GM20431 (cell line): ENCODE measurements around the gene HDAC4.
"Not testable (repeated sequence)": the region's sequence is repeated elsewhere in the genome, so short reads cannot be mapped to it uniquely, and the experiment has no call there.

Source experiments
- in situ Hi-C: fragments of 300-500 bp; cut with MseI, MboI; formaldehyde crosslinking; loops from one replicate; pipeline ENCODE4 v1.15.0; 2020; ENCODE audit warnings: low sequenced_read_pairs; ENCODE audit not compliant: unreplicated experiment

The HDAC4 gene

DNA sequence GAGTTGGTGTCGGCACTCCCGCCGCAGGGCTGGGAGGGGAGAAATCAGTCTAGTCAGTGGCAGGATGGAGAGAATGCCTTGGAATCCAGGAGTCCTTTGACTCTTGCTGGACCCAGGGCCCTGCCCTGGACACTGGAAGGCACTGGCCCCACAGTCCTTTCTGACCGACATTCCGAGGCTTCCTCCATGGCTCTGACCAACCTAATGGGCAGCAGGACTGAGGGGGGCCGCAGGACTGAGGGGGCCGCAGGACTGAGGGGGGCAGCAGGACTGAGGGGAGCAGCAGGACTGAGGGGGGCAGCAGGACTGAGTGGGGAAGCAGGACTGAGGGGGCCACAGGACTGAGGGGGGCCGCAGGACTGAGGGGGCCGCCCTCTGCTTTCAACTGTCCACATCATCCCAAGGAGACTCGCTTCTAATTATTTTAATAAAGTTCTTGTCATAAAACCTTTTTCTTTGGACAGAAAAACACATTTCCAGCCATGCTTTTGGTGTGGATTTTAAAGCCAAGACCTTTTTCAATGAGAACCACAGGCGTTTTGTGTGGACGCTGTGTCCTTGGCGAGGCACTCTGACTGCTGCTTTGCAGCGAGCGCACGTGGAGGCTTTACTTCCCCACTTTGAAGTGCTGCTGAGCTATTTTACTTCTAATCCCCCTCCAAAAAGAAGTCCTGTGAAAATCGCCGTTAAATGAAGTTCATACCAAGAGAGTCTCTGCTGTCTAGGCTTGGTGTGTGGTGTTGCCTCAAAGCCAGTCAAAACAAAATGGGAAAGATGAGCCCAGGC is 326.9 kb downstream of the HDAC4 start:
- in situ Hi-C loops, result no loop called here

GRCh38 chr2:239073270-239073669 is 327.6 kb downstream of the HDAC4 start:
- in situ Hi-C loops, result no loop called here

GRCh38 chr2:239072786-239073185 is 328.0 kb downstream of the HDAC4 start:
- in situ Hi-C loops, result no loop called here

DNA sequence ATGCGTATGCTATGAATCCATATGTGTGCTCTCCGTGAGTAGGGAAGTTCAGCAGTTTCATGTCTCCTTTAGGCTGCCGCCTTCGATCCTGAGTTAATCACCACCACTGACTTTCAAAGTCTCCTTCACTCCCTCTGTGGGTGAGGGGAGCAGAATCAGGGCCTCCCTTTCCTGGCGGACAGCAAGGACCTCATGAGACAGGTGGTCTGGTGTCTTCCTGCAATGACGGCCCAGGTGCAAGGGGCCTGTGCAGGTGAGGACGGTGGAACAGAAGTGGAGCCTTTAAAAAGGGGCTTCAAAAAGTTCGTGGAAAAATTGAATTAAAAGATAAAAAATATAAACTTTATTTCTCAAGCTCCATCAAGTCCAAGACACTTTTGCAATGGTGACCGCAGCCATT is 330.4 kb downstream of the HDAC4 start:
- in situ Hi-C loops, result no loop called here

GRCh38 chr2:239069362-239070333 is 331.2 kb downstream of the HDAC4 start:
- in situ Hi-C loops, result not testable (repeated sequence)

- in situ Hi-C loops, result no loop called here
These were observed 332.4 kb downstream of the HDAC4 start for GRCh38 chr2:239068411-239068810.

DNA sequence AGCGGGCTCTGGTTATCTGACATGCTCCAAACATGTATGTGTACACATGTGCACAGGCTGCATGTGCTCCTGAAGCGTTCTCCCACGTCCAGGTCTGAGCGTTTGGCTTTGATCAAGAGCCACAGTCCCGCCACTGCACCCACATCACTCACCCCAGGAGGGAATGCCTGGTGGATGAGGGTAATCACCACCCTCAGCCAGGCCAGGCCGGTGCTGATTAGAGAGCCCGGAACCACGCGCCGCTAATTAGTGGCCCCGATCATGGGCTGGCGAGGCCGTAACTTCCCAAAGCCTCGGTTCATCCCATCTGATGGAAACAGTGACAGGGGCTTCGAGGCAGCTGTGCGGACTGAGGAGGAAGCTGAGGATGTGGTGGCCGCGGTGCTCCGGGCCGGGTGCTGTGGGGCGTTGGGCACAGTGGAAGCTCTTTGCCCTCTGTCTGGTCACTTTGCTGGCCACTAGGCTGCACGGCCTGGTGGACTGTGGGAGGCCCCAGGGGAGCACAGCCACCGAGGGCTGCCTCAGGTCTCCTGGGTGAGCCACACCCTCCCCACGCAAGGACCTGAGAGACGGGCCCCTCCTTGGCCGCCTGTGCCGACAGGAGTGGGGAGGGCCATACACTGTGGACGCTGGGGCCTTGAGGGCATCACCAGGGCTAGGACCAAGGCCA is 333.5 kb downstream of the HDAC4 start:
- in situ Hi-C loops, result no loop called here

DNA sequence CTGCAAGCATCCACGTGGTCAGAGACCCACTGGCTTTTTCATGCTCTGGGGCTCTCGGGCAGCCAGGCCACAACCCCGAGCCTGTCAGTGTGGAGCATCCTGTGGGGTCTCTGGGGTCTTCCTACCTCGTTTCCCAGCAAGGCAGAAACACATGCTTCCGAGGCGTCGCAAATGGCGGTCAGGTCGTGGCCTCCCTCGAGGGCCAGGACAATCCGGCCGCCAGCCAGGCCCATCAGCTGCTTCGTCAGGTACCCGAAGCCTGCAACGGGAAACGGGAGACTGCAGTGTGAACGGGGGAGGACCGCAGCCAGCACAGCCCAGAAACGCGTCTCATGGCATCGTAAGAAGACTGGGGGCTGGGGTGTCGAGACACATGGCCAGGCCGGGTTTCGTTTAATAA is 334.2 kb downstream of the HDAC4 start:
- in situ Hi-C loops, result no loop called here

DNA sequence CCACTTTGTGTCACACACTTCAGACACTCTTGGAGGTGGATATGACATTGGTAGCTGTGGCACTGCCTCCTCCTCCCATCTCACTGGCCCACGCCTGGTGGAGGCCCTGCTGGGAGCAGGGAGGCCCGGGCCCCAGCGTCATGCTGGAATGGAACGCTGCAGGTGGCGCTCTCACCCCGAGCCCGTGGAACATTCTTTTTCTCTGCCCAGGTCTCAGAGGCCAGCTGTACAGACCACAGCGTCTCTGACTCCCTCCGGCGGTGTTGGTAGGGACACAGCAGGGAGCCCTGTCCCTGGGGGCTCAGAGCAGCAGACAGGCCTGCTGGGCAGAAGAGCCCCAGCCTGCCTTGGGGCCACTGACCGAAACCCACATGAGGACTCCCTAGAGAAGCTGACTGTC is 334.9 kb downstream of the HDAC4 start:
- in situ Hi-C loops, result no loop called here

- in situ Hi-C loops, result no loop called here
These were observed 335.3 kb downstream of the HDAC4 start for GRCh38 chr2:239065537-239065936.

GRCh38 chr2:239064891-239065290 is 335.9 kb downstream of the HDAC4 start:
- in situ Hi-C loops, result no loop called here

DNA sequence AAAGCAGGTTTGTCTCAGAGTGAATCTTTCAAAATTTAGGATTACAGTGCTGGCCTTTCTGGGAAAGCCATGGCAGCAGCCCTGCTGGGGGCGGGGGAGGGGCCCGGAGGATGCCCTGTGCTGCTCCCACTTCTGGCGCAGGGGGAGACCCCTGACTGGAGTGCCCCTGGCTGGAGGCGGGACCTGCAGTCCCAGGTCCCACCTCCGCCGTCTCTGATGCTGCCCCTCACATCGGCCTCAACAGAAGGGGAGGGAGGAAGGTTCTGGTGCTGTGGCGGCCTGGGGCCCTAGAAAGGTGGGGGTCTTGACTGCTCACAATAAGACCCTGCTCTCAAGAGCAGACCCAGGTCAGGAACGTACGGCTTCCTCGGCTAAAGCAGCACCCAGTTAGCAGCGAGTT is 336.6 kb downstream of the HDAC4 start:
- in situ Hi-C loops, result no loop called here

- in situ Hi-C loops, result no loop called here
These were observed 338.1 kb downstream of the HDAC4 start for GRCh38 chr2:239062743-239063142.

- in situ Hi-C loops, result no loop called here
These were observed 338.8 kb downstream of the HDAC4 start for GRCh38 chr2:239061824-239062570.

DNA sequence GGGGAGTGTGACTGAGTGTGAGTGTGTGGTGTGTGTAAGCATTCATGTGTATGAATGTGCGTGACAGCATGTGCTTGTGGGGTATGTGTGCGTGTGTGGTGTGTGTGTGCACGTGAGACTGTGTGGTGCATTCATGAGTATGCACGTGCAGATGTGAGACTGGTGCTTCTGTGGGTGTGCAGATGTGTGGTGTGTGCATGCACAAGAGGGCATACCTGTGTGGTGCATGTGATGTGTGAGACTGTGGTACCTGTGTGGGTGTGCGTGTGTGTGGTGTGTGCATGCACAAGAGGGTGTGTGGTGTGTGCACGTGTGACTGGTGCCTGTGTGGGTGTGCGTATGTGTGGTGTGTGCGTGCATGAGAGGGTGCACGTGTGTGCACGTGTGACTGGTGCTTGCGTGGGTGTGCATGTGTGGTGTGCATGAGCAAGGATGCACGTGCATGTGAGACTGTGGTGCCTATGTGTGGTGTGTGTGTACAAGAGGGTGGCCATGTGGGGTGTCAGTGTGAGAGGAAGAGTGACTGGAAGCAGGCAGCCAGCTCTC is 339.6 kb downstream of the HDAC4 start:
- in situ Hi-C loops, result no loop called here

GRCh38 chr2:239060676-239061075 is 340.1 kb downstream of the HDAC4 start:
- in situ Hi-C loops, result no loop called here

DNA sequence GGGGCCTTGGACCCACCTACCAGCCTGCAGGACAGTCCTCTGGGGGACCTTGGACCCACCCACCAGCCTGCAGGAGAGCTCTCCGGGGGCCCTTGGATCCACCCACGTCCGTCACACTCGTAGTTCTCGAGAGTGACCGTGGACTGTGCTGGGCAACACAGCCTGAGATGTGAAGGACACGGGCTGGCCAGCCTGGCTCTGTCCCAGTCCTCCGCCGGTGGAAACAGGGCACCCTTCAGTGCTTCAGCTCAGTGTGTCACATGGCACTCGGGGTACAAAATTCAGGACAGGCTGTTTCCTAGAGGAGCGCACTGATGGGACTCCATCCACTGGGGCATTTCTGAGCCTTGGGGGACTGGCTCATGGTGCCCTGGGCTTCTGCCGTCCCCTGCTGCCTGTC is 341.0 kb downstream of the HDAC4 start:
- in situ Hi-C loops, result no loop called here

GRCh38 chr2:239058766-239059165 is 342.1 kb downstream of the HDAC4 start:
- in situ Hi-C loops, result no loop called here

DNA sequence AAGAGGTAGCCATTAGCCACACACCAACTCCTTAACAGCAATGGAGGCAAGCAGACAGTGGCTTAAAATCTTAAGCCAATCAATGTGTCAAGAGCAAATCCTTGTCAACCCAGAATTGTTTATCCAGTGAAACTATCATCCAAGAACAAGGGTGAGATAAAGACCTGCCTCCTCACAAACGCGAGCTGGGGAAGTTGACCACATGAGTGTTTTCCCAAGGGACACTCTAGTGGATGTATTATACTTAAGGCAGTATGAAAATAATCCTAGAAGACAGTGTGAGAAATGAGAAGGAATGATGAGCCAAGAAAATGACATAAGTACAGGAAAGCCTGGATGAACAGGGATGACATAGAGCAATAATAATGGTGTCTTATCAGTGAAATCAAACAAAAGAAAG is 343.3 kb downstream of the HDAC4 start:
- in situ Hi-C loops, result no loop called here

- in situ Hi-C loops, result no loop called here
These were observed 344.2 kb downstream of the HDAC4 start for GRCh38 chr2:239056611-239057010.
